ENCODE data around the gene CHFR.

CHFR gene

DNA sequence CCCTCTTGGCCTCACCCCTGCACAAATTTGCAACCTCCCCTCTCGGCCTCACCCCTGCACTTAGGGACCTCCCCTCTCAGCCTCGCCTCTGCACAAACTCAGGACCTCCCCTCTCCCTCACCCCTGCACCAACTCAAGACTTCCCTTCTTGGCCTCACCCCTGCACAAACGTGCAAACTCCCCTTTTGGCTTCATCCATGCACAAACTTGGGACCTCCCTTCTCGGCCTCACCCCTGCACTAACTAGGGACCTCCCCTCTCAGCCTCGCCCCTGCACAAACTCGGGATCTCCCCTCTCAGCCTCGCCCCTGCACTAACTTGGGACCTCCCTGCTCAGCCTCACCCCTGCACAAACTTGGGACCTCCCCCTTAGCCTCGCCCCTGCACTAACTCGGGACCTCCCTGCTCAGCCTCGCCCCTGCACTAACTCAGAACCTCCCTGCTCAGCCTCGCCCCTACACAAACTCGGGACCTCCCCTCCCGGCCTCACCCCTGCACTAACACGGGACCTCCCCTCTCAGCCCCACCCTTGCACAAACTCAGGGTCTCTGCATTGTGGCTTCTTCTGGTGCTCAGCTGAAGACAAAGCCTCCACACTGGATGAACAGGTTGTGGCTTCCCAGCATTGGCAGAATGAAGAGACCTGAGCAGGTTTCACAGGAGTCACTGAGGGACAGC, 47.7 kb downstream of the CHFR start:
- Histone ChIP-seq H3K4me1 (ENCODE audit: insufficient read depth, low read length, poor library complexity, severe bottlenecking) (peaks cover 6% of the 10 kb centered on the region), H3K4me3 (ENCODE audit: low read length, poor library complexity, severe bottlenecking) (no peak overlapping the region), H3K36me3 (ENCODE audit: insufficient read depth, low read length) (no peaks in the 10 kb centered on the region), H3K79me2 (ENCODE audit: insufficient read depth, low read length) (no peaks in the 10 kb centered on the region), H4K20me1 (ENCODE audit: insufficient read depth, low read length, poor library complexity, severe bottlenecking) (no peaks in the 10 kb centered on the region), H3K4me2 (ENCODE audit: low read depth, low read length, poor library complexity, severe bottlenecking) (no peak overlapping the region), H3K9ac (ENCODE audit: low read depth, low read length, poor library complexity, severe bottlenecking) (no peak overlapping the region), H3K9me3 (ENCODE audit: insufficient read depth, low read depth, low read length) (no peaks in the 10 kb centered on the region), H2AFZ (ENCODE audit: low read length) (no peak overlapping the region), H3K27me3 (ENCODE audit: insufficient read depth, low read length, poor library complexity, severe bottlenecking) (no peaks in the 10 kb centered on the region), H3F3A (ENCODE audit: low read depth) (no peaks in the 10 kb centered on the region), H3K9me2 (replicated peaks; ENCODE audit: low read depth, low read length) (no peaks in the 10 kb centered on the region)
- TF ChIP-seq, protein P1, sequence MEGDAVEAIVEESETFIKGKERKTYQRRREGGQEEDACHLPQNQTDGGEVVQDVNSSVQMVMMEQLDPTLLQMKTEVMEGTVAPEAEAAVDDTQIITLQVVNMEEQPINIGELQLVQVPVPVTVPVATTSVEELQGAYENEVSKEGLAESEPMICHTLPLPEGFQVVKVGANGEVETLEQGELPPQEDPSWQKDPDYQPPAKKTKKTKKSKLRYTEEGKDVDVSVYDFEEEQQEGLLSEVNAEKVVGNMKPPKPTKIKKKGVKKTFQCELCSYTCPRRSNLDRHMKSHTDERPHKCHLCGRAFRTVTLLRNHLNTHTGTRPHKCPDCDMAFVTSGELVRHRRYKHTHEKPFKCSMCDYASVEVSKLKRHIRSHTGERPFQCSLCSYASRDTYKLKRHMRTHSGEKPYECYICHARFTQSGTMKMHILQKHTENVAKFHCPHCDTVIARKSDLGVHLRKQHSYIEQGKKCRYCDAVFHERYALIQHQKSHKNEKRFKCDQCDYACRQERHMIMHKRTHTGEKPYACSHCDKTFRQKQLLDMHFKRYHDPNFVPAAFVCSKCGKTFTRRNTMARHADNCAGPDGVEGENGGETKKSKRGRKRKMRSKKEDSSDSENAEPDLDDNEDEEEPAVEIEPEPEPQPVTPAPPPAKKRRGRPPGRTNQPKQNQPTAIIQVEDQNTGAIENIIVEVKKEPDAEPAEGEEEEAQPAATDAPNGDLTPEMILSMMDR (conservative IDR thresholded peaks at IDR 0.05; ENCODE audit: low read length), result no peak
- TF ChIP-seq EZH2phosphoT487 (IDR thresholded peaks at IDR 0.05; ENCODE audit: borderline replicate concordance), result no peak

DNA sequence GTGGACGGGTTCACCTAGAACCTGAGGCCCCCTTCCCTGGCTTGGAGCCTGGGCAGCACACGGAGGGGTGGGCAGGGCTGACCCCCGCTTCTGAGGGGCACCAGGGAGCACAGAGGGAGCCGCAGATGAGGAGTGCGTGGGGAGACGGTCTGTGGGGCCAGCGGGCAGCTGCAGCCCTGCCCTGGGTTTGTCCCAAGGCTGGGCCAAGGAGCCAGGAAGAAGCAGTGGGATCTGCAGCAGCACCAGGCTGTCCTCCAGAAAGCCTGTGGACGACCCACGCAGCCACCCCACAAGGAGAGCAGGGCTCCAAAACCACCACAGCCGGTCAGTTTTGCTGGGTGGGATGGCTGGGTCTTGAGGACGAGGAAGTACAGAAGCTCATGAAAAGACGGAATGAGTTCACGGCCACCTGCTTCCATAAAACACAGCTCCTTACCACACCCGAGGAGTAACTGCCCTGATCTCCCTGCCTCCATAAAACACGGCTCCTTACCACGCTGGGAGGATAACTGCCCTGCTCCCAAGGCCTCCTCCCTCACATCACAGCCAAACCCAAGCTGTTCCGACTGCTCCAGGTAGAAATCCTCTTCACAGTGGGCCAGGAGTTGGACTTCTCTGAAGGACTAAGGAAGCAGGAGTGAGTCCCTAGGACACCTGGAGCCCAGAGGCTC, 48.9 kb downstream of the CHFR start:
- H3K4me1 ChIP-seq (ENCODE audit: insufficient read depth, low read length, poor library complexity, severe bottlenecking), result peaks cover 14% of the 10 kb centered on the region
- no peaks in the 10 kb centered on the region for H3K9me3 ChIP-seq (ENCODE audit: insufficient read depth, low read depth, low read length)
- no peaks in the 10 kb centered on the region for H3K36me3 ChIP-seq (ENCODE audit: insufficient read depth, low read length)
- no peaks in the 10 kb centered on the region for H3K27me3 ChIP-seq (ENCODE audit: insufficient read depth, low read length, poor library complexity, severe bottlenecking)
- H3K4me3 ChIP-seq (ENCODE audit: low read length, poor library complexity, severe bottlenecking), result no peak overlapping the region
- H2AFZ ChIP-seq (ENCODE audit: low read length), result no peak overlapping the region
- no peak overlapping the region for H3K4me2 ChIP-seq (ENCODE audit: low read depth, low read length, poor library complexity, severe bottlenecking)
- H3F3A ChIP-seq (ENCODE audit: low read depth), result no peaks in the 10 kb centered on the region
- no peak for TF ChIP-seq EZH2phosphoT487 (IDR thresholded peaks at IDR 0.05; ENCODE audit: borderline replicate concordance)
- TF ChIP-seq, protein P1 (conservative IDR thresholded peaks at IDR 0.05; ENCODE audit: low read length), result no peak
- H3K9me2 ChIP-seq (replicated peaks; ENCODE audit: low read depth, low read length), result no peaks in the 10 kb centered on the region
- no peak overlapping the region for H3K9ac ChIP-seq (ENCODE audit: low read depth, low read length, poor library complexity, severe bottlenecking)
- no peaks in the 10 kb centered on the region for H3K79me2 ChIP-seq (ENCODE audit: insufficient read depth, low read length)
- H4K20me1 ChIP-seq (ENCODE audit: insufficient read depth, low read length, poor library complexity, severe bottlenecking), result no peaks in the 10 kb centered on the region

DNA sequence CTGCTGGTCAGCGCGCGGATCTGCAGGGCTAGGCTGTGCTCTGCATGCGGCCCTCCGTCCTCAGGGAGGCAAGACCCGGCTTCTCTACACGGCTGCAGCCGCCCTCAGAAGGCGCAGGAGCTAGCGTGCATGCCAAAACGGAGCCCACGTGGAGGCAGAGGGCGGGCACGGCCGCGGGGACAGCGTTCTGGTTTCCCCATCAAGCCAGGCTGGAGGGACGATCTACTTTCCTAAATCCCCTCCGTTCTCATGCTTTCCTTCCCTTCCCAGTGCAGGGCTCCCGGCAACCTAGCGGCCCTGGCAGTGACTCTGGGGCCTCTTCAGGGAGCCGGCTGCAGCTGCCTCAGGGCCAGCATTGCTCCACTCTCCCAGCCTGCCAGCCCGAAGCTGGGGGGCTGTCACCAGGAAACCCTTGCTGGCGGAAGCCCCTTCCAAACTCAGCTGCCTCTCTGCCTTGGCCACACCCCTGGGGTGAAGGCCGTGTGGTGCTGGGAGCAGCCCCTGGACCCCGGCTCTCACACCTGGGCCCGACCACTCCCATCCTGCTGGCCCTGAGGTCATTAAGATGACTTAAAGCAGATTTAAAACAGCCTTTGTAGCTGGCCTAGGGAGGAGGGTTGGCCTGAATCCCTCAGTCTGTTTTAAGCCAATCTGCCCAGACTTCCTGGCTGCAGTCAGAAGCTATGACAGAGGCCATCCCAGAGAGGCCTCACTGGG, 49.6 kb downstream of the CHFR start:
- no peak overlapping the region for H3K4me3 ChIP-seq (ENCODE audit: low read length, poor library complexity, severe bottlenecking)
- H2AFZ ChIP-seq (ENCODE audit: low read length), result no peak overlapping the region
- no peaks in the 10 kb centered on the region for H3K9me3 ChIP-seq (ENCODE audit: insufficient read depth, low read depth, low read length)
- no peaks in the 10 kb centered on the region for H3K9me2 ChIP-seq (replicated peaks; ENCODE audit: low read depth, low read length)
- no peak overlapping the region for H3K4me2 ChIP-seq (ENCODE audit: low read depth, low read length, poor library complexity, severe bottlenecking)
- H4K20me1 ChIP-seq (ENCODE audit: insufficient read depth, low read length, poor library complexity, severe bottlenecking), result no peaks in the 10 kb centered on the region
- no peaks in the 10 kb centered on the region for H3K27me3 ChIP-seq (ENCODE audit: insufficient read depth, low read length, poor library complexity, severe bottlenecking)
- H3K79me2 ChIP-seq (ENCODE audit: insufficient read depth, low read length), result no peaks in the 10 kb centered on the region
- H3K36me3 ChIP-seq (ENCODE audit: insufficient read depth, low read length), result no peaks in the 10 kb centered on the region
- peaks cover 14% of the 10 kb centered on the region for H3K4me1 ChIP-seq (ENCODE audit: insufficient read depth, low read length, poor library complexity, severe bottlenecking)
- no peak overlapping the region for H3K9ac ChIP-seq (ENCODE audit: low read depth, low read length, poor library complexity, severe bottlenecking)
- no peaks in the 10 kb centered on the region for H3F3A ChIP-seq (ENCODE audit: low read depth)
- no peak for TF ChIP-seq EZH2phosphoT487 (IDR thresholded peaks at IDR 0.05; ENCODE audit: borderline replicate concordance)
- TF ChIP-seq, protein P1 (conservative IDR thresholded peaks at IDR 0.05; ENCODE audit: low read length), result no peak

Measured in Loucy (cell line).